OCI-LY7 (cell line): ENCODE data around the gene KDM4B. TPM values are rescaled to one million over a fixed set of nuclear protein-coding genes. Genes with fewer than 3 reads are reported as not detected.

ENCODE experiments used
- BruUV-seq: library from RNA; stranded (reverse); fragments of 400-500 nt; replicated peaks from 2 replicates; lab custom pipeline; 2021; lab: Mats Ljungman, UMichigan
- CTCF ChIA-PET: fragments of 300-600 bp; sonication (Branson Sonifier 250); formaldehyde crosslinking; loops from one replicate; lab custom pipeline; 2022; ENCODE audit warnings: antibody characterized with exemption; ENCODE audit not compliant: unreplicated experiment; lab: Charles Lee
- POLR2A ChIA-PET: fragments of 300-600 bp; sonication (Branson Sonifier 250); formaldehyde crosslinking; loops from one replicate; lab custom pipeline; 2022; ENCODE audit warnings: antibody characterized with exemption; lab: Charles Lee
- DNase-seq: peaks from one replicate; pipeline ENCODE4 v3.0.0-alpha.2; 2015; ENCODE audit warnings: low spot score
- H2AFZ ChIP-seq: fragments of 200-600 bp; sonication (generic), shearing (Covaris generic); 2 replicates; pipeline ENCODE4 v1.6.1; 2014; ENCODE audit warnings: mild to moderate bottlenecking, antibody characterized with exemption, low read length, moderate library complexity
- H3K27ac ChIP-seq: fragments of 200-600 bp; sonication (generic); 2 replicates; pipeline ENCODE4 v1.5.1; 2014; ENCODE audit warnings: mixed run types, low read depth, mild to moderate bottlenecking, moderate library complexity, low read length, inconsistent platforms; ENCODE audit not compliant: poor library complexity, severe bottlenecking
- H3K36me3 ChIP-seq: fragments of 200-600 bp; sonication (generic); 2 replicates; pipeline ENCODE4 v1.6.1; 2014; ENCODE audit warnings: mild to moderate bottlenecking, antibody characterized with exemption, low read length, moderate library complexity, mixed read lengths; ENCODE audit not compliant: insufficient read depth
- H3K4me1 ChIP-seq: fragments of 200-600 bp; sonication (generic); 2 replicates; pipeline ENCODE4 v1.5.1; 2014; ENCODE audit warnings: mild to moderate bottlenecking, low read length; ENCODE audit not compliant: insufficient read depth, poor library complexity, severe bottlenecking
- H3K4me2 ChIP-seq: fragments of 200-600 bp; sonication (generic); 2 replicates; pipeline ENCODE4 v1.6.1; 2014; ENCODE audit warnings: mild to moderate bottlenecking, low read length
- H3K4me3 ChIP-seq: fragments of 200-600 bp; sonication (generic); 2 replicates; pipeline ENCODE4 v1.5.1; 2014; ENCODE audit warnings: mild to moderate bottlenecking, low read depth, low read length; ENCODE audit not compliant: poor library complexity, severe bottlenecking
- H3K79me2 ChIP-seq: fragments of 200-600 bp; sonication (generic); 2 replicates; pipeline ENCODE4 v1.6.1; 2016; ENCODE audit warnings: low read depth, mild to moderate bottlenecking, low read length, moderate library complexity, mixed read lengths; ENCODE audit not compliant: insufficient read depth
- H3K9me2 ChIP-seq: fragments of 200-600 bp; sonication (generic); 2 replicates; pipeline ENCODE4 v1.6.1; 2016; ENCODE audit warnings: mild to moderate bottlenecking, low read length, mixed read lengths; ENCODE audit not compliant: insufficient read depth
- H3K9me3 ChIP-seq: fragments of 200-600 bp; sonication (generic); 2 replicates; pipeline ENCODE4 v1.6.1; 2014; ENCODE audit warnings: mild to moderate bottlenecking, mixed run types, low read length, mixed read lengths
- H4K20me1 ChIP-seq: fragments of 200-600 bp; sonication (generic); 2 replicates; pipeline ENCODE4 v1.6.1; 2014; ENCODE audit warnings: mild to moderate bottlenecking, antibody characterized with exemption, low read length, moderate library complexity, mixed read lengths; ENCODE audit not compliant: insufficient read depth
- EZH2phosphoT487 ChIP-seq: fragments of 200-600 bp; sonication (generic); IDR thresholded peaks from 2 replicates; pipeline ENCODE4 v1.6.1; 2018; ENCODE audit warnings: low read depth, borderline replicate concordance, mild to moderate bottlenecking, mixed run types, antibody characterized with exemption, low read length, moderate library complexity, mixed read lengths
- intact Hi-C: fragments of 100-400 bp; cut with micrococcal nuclease; formaldehyde crosslinking; loops from one replicate; pipeline ENCODE4 v1.10.0; 2022; ENCODE audit not compliant: unreplicated experiment
- total RNA-seq, 2 experiments: library from RNA; depleted of rRNA in 1 of 2; stranded (reverse); fragments of >200 nt in 1 of 2; shearing (Covaris generic) in 1 of 2; gene quantifications; 2 replicates each; pipeline ENCODE4 v1.2.3, GENCODE V29; 2014 to 2022
- TF ChIP-seq, protein P1 (sequence below): fragments of 200-600 bp; sonication (generic); conservative IDR thresholded peaks from 2 replicates; pipeline ENCODE4 v1.5.1; 2014; ENCODE audit warnings: mild to moderate bottlenecking, antibody characterized with exemption, low read length, moderate library complexity, mixed read lengths

KDM4B gene
- total RNA-seq, 2 experiments from 2014 or later, result 24.3 to 44.2 TPM

DNA sequence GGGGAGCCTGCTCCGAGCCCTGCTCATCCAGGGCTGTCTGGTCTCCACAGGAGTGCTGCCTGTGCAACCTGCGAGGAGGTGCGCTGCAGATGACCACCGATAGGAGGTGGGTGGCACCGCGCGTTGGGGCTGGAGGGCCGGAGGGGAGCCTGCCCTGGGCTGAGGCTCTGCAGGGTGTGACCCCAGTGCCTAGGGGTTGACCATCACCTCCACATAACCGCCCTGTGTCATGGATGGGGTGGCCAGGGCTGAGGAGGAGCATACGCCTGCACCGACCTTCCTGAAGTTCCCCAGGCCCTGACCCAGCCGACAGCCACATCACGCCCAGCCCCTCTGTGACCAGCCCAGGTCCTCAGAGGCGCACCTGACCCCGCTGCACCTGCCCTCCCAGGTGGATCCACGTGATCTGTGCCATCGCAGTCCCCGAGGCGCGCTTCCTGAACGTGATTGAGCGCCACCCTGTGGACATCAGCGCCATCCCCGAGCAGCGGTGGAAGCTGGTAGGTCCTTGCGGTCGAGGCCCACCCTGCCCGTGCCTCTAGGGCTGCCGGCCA, 168.7 kb downstream of the KDM4B start:
- H3K4me1 ChIP-seq, result peaks cover 4% of the 10 kb centered on the region
- POLR2A ChIA-PET, result no interaction called here
- BruUV-seq, result no TSS peak

DNA sequence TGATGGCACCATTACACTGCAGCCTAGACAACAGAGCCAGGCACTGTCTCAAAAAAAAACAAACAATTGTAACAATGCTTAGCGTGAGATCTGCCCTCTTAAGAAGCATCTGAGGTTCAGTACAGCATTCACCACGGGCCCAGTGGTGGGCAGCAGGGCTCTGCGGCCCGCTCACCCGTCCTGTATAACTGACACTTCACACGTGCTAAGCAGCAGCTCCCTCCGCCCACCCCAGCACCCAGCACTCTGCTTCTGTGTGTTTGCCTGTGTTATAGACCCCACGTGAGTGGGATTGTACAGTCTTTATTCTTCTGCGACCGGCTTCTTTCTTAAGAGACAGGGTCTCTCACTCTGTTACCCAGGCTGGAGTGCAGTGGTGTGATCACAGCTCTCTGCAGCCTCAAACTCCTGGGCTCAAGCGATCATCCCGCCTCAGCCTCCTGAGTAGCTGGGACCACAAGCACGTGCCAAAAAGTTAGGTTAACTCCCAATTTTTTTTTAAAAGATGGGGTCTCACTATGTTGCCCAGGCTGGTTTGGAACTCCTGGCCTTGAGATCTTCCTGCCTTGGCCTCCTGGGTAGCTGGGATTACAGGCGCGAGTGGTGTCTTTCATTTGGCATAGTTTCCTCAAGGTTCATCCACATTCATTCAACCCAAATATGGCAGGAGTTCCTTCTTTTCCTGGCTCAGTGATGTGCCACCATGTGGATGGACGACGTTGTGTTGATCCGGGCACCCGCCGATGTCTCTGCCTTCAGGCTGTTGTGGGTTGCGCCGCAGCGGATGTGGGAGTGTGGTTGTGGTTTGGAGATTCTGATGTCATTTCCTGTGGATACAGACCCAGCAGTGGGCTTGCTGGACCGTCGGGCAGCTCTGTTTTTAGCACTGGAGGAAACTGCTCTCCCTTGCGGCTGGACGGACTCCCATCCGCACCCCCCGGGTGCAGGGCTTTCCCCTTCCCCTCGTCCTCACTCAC, 170.0 kb downstream of the KDM4B start:
- BruUV-seq, result no TSS peak
- DNase-seq, result no peak
- Histone ChIP-seq H3K27ac (no peak overlapping the region), H3K9me2 (no peaks in the 10 kb centered on the region), H3K9me3 (no peaks in the 10 kb centered on the region), H3K4me2 (no peak overlapping the region), H3K4me3 (no peak overlapping the region), H3K4me1 (peaks cover 10% of the 10 kb centered on the region), H2AFZ (no peak overlapping the region), H4K20me1 (no peaks in the 10 kb centered on the region), H3K36me3 (peaks cover 22% of the 10 kb centered on the region), H3K79me2 (no peaks in the 10 kb centered on the region)
- TF ChIP-seq, protein P1, sequence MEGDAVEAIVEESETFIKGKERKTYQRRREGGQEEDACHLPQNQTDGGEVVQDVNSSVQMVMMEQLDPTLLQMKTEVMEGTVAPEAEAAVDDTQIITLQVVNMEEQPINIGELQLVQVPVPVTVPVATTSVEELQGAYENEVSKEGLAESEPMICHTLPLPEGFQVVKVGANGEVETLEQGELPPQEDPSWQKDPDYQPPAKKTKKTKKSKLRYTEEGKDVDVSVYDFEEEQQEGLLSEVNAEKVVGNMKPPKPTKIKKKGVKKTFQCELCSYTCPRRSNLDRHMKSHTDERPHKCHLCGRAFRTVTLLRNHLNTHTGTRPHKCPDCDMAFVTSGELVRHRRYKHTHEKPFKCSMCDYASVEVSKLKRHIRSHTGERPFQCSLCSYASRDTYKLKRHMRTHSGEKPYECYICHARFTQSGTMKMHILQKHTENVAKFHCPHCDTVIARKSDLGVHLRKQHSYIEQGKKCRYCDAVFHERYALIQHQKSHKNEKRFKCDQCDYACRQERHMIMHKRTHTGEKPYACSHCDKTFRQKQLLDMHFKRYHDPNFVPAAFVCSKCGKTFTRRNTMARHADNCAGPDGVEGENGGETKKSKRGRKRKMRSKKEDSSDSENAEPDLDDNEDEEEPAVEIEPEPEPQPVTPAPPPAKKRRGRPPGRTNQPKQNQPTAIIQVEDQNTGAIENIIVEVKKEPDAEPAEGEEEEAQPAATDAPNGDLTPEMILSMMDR, result no peak
- no peak for TF ChIP-seq EZH2phosphoT487
- intact Hi-C loops, result loop anchor here (10.0 kb wide), 1 partner anchor 94 kb away; no protein-coding TSS in a partner anchor
- CTCF ChIA-PET, result no interaction called here
- POLR2A ChIA-PET, result no interaction called here

More for the DNA sequence above, 168.7 kb downstream of the KDM4B start:
- intact Hi-C loops, result loop anchor here (10.0 kb wide), 1 partner anchor 93 kb away; no protein-coding TSS in a partner anchor
- no peak for TF ChIP-seq EZH2phosphoT487
- TF ChIP-seq, protein P1, result peak; percentile 68
- H3K4me2 ChIP-seq, result no peak overlapping the region
- H3K9me2 ChIP-seq, result no peaks in the 10 kb centered on the region
- H2AFZ ChIP-seq, result no peak overlapping the region
- no peaks in the 10 kb centered on the region for H4K20me1 ChIP-seq
- no peaks in the 10 kb centered on the region for H3K79me2 ChIP-seq
- H3K36me3 ChIP-seq, result peaks cover 22% of the 10 kb centered on the region
- H3K4me3 ChIP-seq, result no peak overlapping the region
- no peak overlapping the region for H3K27ac ChIP-seq
- no peak for DNase-seq
- CTCF ChIA-PET, result no interaction called here
- H3K9me3 ChIP-seq, result no peaks in the 10 kb centered on the region
